Measurements from ENCODE around the gene CBLC.

Gene CBLC

GRCh38 chr19:44848036-44848811, 70.5 kb downstream of the CBLC start:
- in situ Hi-C loops (cut with HindIII; ENCODE audit: low sequenced_read_pairs), result no loop called here

DNA sequence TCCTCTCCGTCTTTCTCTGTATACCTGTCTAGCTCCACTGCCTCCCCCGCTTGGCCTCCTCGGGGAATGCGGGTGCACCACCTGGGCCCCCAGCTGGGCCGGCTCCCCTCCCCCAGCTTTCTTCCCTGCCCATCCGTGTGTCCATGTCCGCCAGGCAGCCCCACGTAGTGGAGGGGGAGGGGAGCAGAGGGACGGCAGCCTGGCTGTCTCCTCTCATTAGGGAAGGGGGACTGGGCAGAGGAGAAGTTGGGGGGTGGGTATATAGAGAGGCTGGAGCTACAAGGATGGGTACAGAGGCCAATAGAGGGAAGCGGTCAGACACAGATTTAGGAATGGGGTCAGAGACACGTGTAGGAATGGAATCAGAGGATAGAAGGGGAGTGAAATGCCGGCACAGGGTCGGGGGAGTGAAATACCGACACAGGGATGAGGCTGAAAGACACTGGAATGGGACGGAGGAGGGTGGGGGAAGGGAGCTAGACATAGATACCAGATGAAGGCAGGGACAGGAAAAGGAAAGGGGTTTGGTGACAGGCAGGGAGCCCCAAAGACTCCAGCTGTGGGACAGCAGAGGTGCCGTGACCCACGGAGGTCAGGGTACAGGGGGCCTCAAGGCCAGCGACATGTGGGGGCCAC, 71.2 kb downstream of the CBLC start:
- in situ Hi-C loops (cut with HindIII; ENCODE audit: low sequenced_read_pairs), result no loop called here
